IMR-90 (cell line): ENCODE measurements around the gene ZNF593OS.

Experiments used
- BHLHE40 ChIP-seq: fragments of 150-350 bp; IDR thresholded peaks from 2 replicates; pipeline ENCODE4 v1.6.1; 2016; ENCODE audit warnings: mild to moderate bottlenecking, low read depth, low read length
- CEBPB ChIP-seq: IDR thresholded peaks from 2 replicates; pipeline ENCODE4 v1.6.1; 2012; ENCODE audit warnings: low read depth, low read length, improper control_type of control experiment
- CHD1 ChIP-seq: IDR thresholded peaks from 2 replicates; pipeline ENCODE4 v1.6.1; 2012; ENCODE audit warnings: low read depth, low read length, improper control_type of control experiment
- MAFK ChIP-seq: IDR thresholded peaks from 2 replicates; pipeline ENCODE4 v1.6.1; 2012; ENCODE audit warnings: low read depth, low read length, improper control_type of control experiment
- POLR2A ChIP-seq: IDR thresholded peaks from 2 replicates; pipeline ENCODE4 v1.6.1; 2012; ENCODE audit warnings: mild to moderate bottlenecking, low read depth, low read length
- RFX5 ChIP-seq: IDR thresholded peaks from 2 replicates; pipeline ENCODE4 v1.8.0; 2012; ENCODE audit warnings: low read depth, mild to moderate bottlenecking, low read length, moderate library complexity
- TF ChIP-seq, protein P1 (sequence below): conservative IDR thresholded peaks from 2 replicates; pipeline ENCODE4 v1.5.1; 2012; ENCODE audit warnings: mild to moderate bottlenecking, low read depth, low read length, improper control_type of control experiment

DNA sequence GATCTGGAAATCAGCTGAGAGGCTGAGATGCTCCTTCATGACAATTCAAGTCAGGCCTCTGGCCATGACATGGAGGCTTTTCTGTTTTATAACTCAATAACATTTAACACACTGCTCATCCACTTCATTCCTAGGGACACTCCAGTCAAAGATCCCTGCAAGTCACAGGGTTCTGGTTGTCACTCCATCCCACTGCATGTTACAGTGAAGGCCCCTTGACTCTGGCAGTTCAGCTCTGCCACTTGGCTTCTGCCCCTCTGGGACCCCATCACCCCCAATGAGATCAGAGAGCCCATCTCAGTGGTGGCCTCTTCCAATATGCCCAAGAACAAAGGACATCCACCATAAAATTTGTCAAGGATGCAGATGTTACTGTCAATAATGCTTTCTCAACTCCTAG lies 22.7 kb downstream of the ZNF593OS start:
- TF ChIP-seq POLR2A: no peak
- TF ChIP-seq, protein P1, sequence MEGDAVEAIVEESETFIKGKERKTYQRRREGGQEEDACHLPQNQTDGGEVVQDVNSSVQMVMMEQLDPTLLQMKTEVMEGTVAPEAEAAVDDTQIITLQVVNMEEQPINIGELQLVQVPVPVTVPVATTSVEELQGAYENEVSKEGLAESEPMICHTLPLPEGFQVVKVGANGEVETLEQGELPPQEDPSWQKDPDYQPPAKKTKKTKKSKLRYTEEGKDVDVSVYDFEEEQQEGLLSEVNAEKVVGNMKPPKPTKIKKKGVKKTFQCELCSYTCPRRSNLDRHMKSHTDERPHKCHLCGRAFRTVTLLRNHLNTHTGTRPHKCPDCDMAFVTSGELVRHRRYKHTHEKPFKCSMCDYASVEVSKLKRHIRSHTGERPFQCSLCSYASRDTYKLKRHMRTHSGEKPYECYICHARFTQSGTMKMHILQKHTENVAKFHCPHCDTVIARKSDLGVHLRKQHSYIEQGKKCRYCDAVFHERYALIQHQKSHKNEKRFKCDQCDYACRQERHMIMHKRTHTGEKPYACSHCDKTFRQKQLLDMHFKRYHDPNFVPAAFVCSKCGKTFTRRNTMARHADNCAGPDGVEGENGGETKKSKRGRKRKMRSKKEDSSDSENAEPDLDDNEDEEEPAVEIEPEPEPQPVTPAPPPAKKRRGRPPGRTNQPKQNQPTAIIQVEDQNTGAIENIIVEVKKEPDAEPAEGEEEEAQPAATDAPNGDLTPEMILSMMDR: no peak
- no peak for TF ChIP-seq RFX5
- TF ChIP-seq BHLHE40: no peak
- TF ChIP-seq CHD1: no peak
- no peak for TF ChIP-seq CEBPB
- no peak for TF ChIP-seq MAFK
